ENCODE results near the gene MYPOP.

Gene MYPOP

DNA sequence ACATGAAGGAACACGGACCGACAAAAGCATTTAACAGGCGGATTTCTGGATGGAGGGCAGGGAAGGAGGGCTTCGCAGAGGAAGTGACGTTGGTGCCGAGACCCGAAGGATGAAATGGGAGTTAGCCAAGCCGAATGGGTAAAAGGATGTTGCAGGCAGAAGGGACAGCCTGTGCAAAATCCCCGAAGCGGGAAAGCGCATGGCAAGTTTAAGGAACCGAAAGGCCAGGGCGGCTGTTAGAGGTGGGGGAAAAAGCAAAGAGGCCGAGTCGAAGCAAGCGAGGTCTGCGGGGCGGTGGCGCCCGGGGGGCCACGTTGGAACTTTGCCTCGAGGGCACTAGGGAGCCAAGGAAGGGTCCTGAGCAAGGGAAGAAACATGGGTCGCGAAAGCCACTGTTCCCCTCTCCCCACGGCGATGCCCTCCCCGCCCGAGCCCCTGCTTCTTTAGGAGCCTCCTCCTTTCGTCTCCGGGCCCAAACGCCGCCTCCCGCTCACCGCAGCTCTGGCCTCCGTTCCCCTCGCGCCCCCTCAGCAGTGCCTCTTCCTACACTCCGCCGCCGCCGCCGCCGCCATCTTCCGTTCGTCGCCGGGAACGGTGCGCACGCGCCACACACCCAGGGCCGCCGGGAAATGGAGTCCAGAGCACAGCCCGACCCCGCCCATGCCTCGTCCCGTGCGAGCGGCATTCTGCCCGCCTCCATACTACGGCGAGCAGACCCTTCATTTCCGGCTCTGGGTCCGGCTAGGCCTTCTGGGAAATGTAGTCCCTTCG lies 39.7 kb downstream of the MYPOP start, which contains the start of gene SYMPK:
TSS of gene SYMPK (minus strand) at position 584 of the 771 bp plus-strand sequence. CDS start 8,652 bp downstream, outside the sequence.
- DNase-seq: peak; percentile 99

DNA sequence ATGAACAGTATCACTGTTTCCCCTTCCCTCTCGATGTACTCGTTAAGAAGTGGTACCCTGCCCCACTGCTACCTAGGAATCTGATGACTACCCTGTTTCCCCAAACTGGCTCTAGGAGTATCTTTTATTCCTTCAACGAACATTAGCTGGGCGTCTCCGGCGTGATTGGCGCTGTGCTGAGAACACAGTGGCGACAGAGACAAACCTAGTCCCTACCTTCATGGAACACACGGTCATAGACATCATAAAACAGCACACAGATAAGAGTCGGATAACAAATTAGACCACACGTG lies 40.2 kb downstream of the MYPOP start:
- DNase-seq: no peak

DNA sequence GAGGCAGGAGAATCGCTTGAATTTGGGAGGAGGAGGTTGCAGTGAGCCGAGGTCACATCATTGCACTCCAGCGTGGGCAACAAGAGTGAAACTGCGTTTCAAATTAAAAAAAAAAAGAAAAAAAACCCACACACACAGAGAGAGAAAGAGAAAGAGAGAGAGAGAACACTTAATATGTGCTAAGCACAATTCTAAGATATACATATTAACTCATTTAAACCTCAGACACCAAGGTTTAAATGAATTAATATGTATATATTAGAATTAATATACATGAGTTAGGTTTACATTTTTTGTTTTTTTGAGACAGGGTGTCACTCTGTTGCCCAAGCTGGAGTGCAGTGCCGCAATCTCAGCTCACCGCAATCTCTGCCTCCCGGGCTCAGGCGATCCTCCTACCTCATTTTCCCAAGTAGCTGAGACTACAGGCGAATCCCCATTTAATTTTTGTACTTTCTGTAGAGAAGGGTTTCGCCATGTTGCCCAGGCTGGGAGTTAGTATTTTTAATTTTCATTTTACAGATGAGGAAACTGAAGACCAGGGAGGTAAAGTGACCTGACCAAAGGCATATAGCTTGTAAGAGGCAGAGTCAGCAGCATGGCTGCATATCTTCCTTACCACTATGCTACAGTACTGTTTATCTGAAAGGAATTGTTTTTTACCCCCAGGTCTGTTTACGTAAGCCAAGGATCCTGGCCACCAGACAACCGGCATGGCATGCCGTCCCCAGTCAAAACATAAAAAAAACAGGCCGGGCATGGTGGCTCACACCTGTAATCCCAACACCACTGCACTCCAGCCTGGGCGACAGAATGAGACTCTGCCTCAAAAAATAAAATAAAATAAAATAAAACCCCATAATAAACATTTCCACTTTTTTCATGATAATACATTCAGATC lies 41.8 kb downstream of the MYPOP start:
- no peak for DNase-seq

GRCh38 chr19:45854167-45854778 lies 48.1 kb downstream of the MYPOP start:
- DNase-seq: no peak

- DNase-seq: no peak
Measured at GRCh38 chr19:45852983-45853382, 49.4 kb downstream of the MYPOP start.

- DNase-seq: no peak
Measured at GRCh38 chr19:45852145-45852750, 50.2 kb downstream of the MYPOP start.

DNA sequence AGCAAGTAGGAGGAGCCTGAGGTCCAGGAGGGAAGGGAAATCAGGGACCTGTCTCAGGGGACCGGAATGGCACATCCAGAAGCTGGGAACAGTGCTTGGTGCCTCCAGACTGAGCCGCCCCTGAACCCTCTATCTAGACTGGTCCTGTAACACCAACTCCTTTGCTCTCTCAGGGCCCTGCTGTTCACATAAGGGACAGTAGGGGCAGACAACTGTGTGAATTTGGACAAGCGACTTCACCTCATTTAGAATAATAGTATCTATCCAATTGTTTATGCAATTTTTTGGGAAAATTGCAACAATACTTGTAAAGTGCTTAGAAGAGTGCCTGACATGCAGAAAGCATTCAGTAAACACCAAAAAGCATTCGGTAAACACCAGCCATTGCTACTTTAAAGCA lies 53.5 kb downstream of the MYPOP start:
- no peak for DNase-seq

DNA sequence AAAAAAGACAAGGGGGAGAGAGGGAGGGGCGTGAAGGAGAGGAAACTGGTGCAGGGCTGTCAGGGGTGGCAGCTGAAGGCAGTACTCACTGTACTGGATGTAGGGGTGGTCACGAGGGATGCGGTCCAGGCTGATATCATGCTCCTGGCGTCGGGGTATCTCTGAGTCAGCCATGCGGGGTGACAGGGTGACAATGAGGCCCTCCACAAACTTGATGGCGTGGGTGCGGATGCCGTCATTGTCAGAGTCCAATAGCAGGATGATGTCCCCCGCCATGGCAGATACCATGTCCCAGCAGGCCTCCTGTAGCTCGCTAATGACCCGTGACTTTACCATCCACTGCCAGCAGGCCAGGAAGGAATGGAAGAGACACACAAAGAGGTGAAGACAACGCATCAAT lies 54.8 kb downstream of the MYPOP start:
- DNase-seq: no peak

GRCh38 chr19:45842198-45842597 lies 60.2 kb downstream of the MYPOP start:
- no peak for DNase-seq

All from NCI-H1436 (cell line).